Dermis blood vessel endothelial cell (primary cell): ENCODE data around the gene BRD9. TPM values are rescaled to one million over a fixed set of nuclear protein-coding genes. Genes with fewer than 3 reads are reported as not detected.

Source experiments
- total RNA-seq: library from RNA; depleted of rRNA; stranded (reverse); fragments of >200 nt; gene quantifications from 2 replicates; pipeline ENCODE4 v1.2.3, GENCODE V29; 2014

Gene BRD9
- total RNA-seq, 1 donor from 2014 or later: 53.1 TPM

Other genes with a start within 250 kb of the BRD9 start
- gene TPPP, start 199.4 kb downstream of the BRD9 start, total RNA-seq: under 0.01 and 0.14 TPM in 2 replicates
- gene ZDHHC11B, start 108.1 kb downstream of the BRD9 start, total RNA-seq: 0.17 TPM in 1 of 2 replicates, not detected in the other
- 0.33 and 1.7 TPM in 2 replicates for gene ZDHHC11, start 41.8 kb downstream of the BRD9 start, total RNA-seq
- gene TRIP13, start 83 bp upstream of the BRD9 start, total RNA-seq: 11.1 and 39.6 TPM in 2 replicates
- 0.17 and 0.56 TPM in 2 replicates for gene NKD2, start 116.0 kb upstream of the BRD9 start, total RNA-seq
- gene SLC12A7, start 219.3 kb upstream of the BRD9 start, total RNA-seq: 31.3 and 38.8 TPM in 2 replicates